HUES48 (cell line): Measurements from ENCODE around the gene PHF13.
"Not testable (repeated sequence)": the region's sequence is repeated elsewhere in the genome, so short reads cannot be mapped to it uniquely, and the experiment has no call there.

Experiments used
- H3K27ac ChIP-seq: one replicate; pipeline ENCODE4 v1.7.0; 2013; ENCODE audit warnings: low read depth, low read length, inconsistent platforms
- H3K27me3 ChIP-seq: 2 replicates; pipeline ENCODE4 v1.6.1; 2013; ENCODE audit warnings: mild to moderate bottlenecking, low read length; ENCODE audit not compliant: control insufficient read depth, insufficient read depth
- H3K36me3 ChIP-seq: 2 replicates; pipeline ENCODE4 v1.6.1; 2013; ENCODE audit warnings: low read length; ENCODE audit not compliant: control insufficient read depth, insufficient read depth
- H3K4me1 ChIP-seq: 2 replicates; pipeline ENCODE4 v1.6.1; 2013; ENCODE audit warnings: mild to moderate bottlenecking, low read length; ENCODE audit not compliant: control insufficient read depth, insufficient read depth
- H3K4me3 ChIP-seq: 2 replicates; pipeline ENCODE4 v1.5.1; 2013; ENCODE audit warnings: mild to moderate bottlenecking, low read depth, low read length
- H3K9ac ChIP-seq: 2 replicates; pipeline ENCODE4 v1.6.1; 2013; ENCODE audit warnings: mild to moderate bottlenecking, low read depth, low read length, moderate library complexity
- H3K9me3 ChIP-seq: 2 replicates; pipeline ENCODE4 v1.6.1; 2013; ENCODE audit warnings: low read length; ENCODE audit not compliant: control insufficient read depth, insufficient read depth

The PHF13 gene

DNA sequence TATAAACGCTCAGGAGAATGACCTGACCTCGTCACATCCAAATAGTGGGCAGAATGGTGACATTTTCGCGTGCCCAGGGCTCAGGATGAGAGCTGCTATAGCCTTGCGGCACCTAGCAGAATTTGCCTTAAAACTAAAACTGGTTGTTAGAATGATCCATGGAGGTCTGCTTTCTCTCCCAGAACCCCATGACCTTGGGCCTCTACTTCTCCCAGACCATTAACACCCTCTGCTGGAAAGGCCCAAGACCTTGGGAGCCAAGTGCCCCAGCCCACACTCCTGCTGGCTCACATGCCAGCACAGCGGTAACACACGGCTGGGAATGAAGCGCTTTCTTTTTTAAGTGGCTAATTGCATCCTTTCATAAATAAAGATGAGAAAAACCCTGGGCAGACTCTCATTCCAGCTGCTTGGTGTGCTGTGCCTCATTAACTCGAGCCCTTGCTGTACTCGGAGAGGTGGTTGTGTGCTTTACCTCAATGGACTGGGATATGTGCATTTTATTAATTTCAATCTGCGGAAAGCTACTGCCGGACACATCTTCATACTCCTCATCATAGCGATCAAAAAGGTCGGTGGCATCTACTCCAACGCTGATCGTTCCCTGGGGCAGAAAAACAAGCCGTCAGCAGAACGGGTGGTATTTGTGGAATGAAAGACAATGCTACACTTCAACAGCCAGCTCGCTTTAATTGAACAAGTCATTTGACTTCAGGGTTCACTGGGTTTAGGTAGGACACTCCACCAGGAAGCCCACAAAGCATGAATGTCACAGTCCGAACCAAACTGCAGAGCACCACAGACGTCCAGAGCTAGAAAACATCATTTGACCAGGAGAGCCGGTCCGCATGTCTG lies 40.1 kb downstream of the PHF13 start:
- Histone ChIP-seq H3K27ac (no peak overlapping the region), H3K9me3 (no peaks in the 10 kb centered on the region), H3K4me3 (no peak overlapping the region), H3K27me3 (no peaks in the 10 kb centered on the region), H3K9ac (no peak overlapping the region), H3K36me3 (peaks cover 58% of the 10 kb centered on the region), H3K4me1 (no peaks in the 10 kb centered on the region)

DNA sequence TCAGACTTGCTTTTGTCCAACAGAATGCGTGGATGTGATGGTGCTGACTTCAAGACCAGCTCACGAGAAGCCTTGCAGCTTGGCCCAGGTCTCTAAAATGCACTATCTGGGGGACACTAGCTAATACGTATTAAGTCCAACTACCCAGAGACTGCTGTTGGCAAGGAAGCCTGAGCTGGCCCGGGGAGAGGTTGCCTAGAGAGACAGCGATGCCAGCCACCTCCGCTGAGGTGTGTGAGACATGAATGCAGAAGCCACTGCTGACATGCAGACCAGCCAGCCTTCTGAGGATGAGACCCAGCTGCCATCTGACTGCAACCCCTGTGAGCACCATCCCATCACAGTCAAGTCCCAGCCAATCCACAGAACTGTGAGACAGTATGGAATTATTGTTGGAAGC lies 43.6 kb downstream of the PHF13 start:
- Histone ChIP-seq H3K4me3 (no peak overlapping the region), H3K27ac (no peak overlapping the region), H3K9me3 (no peaks in the 10 kb centered on the region), H3K4me1 (no peaks in the 10 kb centered on the region), H3K9ac (no peak overlapping the region), H3K27me3 (no peaks in the 10 kb centered on the region), H3K36me3 (peaks cover 42% of the 10 kb centered on the region)

DNA sequence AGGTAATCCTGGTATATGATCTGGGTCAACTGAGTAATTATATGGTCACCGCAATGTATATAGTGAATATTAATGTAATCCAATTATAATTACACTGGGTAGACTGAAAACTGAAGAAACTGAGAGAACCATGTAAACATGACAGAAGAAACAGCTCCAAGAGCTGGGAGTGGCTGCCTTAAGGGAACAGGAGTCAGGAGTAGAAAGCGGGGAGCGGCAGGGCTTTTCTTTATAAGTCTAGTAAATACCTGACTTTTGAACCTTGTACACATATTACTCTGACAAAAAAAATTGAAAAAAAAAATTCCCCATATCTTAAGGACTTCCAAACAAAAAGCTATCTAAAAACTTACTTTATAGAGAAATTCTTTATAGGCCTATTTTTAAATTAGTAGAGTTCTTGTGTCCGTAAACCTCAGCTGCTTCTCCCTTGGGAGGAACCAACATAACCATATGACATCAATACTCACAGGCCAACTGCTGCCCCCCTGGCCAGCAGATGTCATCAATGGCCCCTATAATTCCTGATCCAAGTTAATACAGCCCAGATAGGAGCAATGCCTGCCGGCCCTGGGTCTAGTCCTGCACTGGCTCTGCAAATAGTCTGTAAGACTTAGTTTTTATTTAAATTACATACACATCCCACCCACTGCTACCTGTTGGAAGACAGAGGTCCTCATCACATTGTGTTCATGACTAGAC lies 45.0 kb downstream of the PHF13 start:
- no peak overlapping the region for H3K9ac ChIP-seq
- no peaks in the 10 kb centered on the region for H3K4me1 ChIP-seq
- no peak overlapping the region for H3K27ac ChIP-seq
- H3K27me3 ChIP-seq = no peaks in the 10 kb centered on the region
- no peaks in the 10 kb centered on the region for H3K9me3 ChIP-seq
- no peak overlapping the region for H3K4me3 ChIP-seq
- H3K36me3 ChIP-seq = peaks cover 32% of the 10 kb centered on the region

DNA sequence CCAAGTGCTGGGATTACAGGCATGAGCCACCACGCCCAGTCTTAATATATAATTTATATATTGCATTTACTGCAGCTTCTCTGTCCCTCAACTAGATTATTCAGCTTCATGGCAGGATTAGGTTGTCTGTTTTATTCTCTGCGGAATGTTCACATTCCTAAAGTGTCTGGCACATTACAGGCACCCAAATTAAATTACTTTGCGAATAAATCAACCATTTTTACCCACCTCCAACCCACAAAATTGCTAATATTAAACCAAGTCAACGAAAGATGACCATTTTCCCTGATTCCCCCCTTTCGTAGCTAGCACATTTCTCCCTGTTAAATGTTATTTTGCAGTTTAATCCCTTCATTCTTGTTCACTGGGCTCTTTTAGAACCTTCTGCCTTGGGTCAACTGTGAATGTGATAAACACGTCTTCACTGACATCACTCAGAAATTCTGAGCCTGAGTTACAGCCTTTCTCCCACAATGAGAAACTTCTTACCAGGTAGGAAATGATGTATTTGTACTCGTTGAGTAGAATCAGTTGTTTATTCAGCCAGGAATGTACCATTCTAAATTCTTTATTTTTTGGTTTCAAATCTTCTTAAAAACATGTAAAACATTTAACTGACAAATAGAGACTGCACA lies 47.0 kb downstream of the PHF13 start:
- H3K36me3 ChIP-seq = peaks cover 28% of the 10 kb centered on the region
- H3K9ac ChIP-seq = no peak overlapping the region
- H3K27me3 ChIP-seq = no peaks in the 10 kb centered on the region
- H3K27ac ChIP-seq = no peak overlapping the region
- no peaks in the 10 kb centered on the region for H3K9me3 ChIP-seq
- H3K4me3 ChIP-seq = no peak overlapping the region
- H3K4me1 ChIP-seq = no peaks in the 10 kb centered on the region

DNA sequence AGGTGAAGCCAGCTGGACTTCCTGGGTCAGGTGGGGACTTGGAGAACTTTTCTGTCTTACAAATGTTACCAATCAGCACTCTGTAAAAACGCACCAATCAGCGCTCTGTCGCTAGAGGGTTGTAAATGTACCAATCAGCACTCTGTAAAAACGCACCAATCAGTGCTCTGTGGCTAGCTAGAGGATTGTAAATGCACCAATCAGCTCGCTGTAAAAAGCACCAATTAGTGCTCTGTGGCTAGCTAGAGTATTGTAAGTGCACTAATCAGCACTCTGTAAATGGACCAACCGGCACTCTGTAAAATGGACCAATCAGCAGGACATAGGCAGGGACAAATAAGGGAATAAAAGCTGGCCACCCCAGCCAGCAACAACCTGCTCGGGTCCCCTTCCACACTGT lies 48.9 kb downstream of the PHF13 start:
- not testable (repeated sequence) for H3K27ac ChIP-seq, H3K27me3 ChIP-seq, H3K9ac ChIP-seq, H3K9me3 ChIP-seq, H3K4me1 ChIP-seq, H3K4me3 ChIP-seq
- H3K36me3 ChIP-seq = peaks cover 41% of the 10 kb centered on the region

DNA sequence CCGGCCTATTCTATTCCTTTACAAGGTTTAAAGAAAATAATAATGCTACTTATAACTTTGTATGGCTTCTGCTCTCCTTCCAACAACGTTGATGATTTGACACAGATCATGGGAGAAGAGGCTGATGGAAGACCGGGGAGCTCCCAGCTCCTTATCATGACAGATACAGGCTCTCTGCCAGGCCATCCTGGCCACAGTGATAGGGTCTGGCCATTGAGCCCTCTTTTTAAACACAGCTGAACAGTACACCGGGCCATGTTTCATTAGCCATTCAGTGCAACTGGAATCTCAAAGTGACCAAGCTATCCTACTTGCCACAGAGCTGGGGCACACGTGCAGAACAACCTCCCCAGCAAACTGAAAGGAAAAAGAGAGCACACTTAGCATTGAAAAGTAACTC lies 53.2 kb downstream of the PHF13 start:
- no peaks in the 10 kb centered on the region for H3K9me3 ChIP-seq
- H3K4me1 ChIP-seq = no peaks in the 10 kb centered on the region
- H3K27me3 ChIP-seq = no peaks in the 10 kb centered on the region
- no peak overlapping the region for H3K27ac ChIP-seq
- no peak overlapping the region for H3K9ac ChIP-seq
- peaks cover 46% of the 10 kb centered on the region for H3K36me3 ChIP-seq
- no peak overlapping the region for H3K4me3 ChIP-seq

DNA sequence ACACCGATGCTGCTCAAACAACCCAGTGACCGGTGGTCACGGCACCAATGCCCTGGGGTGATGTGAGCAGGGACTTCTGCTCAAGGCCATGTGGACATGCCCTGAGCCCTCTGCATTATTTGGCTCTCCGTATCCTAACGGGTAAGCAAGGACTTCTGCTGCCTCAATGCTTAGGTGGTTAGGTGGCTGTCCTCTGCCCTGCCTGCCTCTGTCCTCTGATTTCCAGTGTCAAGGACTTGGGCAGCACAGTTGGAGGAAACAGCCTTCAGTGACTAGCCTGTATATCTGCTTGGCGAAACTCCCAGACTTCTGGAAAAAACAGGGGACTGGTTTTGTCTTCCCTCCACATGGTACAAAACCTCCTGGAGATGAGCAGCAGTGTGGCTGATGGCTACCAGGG lies 53.6 kb downstream of the PHF13 start:
- H3K36me3 ChIP-seq = peaks cover 46% of the 10 kb centered on the region

DNA sequence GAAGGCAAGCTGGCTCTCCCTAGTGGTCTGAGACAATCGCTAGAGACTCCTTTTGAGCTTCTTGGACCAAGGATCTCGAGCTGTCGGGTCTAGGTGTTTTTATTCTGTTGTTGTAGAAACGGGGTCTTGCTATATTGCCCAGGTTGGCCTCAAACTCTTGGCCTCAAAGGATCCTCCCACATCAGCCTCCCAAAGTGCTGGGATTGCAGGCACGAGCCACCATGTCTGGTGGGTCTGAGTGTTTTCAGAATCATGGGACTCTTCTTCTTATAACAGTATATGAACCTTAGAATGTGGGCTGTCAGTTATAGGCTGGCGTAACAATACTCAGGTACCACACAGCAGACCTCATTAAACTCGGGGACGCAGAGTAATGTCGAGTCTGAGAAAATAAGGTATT lies 55.0 kb downstream of the PHF13 start:
- Histone ChIP-seq H3K9ac (no peak overlapping the region), H3K27me3 (no peaks in the 10 kb centered on the region), H3K4me1 (no peaks in the 10 kb centered on the region), H3K4me3 (no peak overlapping the region), H3K9me3 (no peaks in the 10 kb centered on the region), H3K27ac (no peak overlapping the region), H3K36me3 (peaks cover 53% of the 10 kb centered on the region)

More for the DNA sequence above, 53.6 kb downstream of the PHF13 start:
- no peaks in the 10 kb centered on the region for H3K4me1 ChIP-seq
- no peaks in the 10 kb centered on the region for H3K27me3 ChIP-seq
- H3K27ac ChIP-seq = no peak overlapping the region
- H3K4me3 ChIP-seq = no peak overlapping the region
- H3K9ac ChIP-seq = no peak overlapping the region
- no peaks in the 10 kb centered on the region for H3K9me3 ChIP-seq

DNA sequence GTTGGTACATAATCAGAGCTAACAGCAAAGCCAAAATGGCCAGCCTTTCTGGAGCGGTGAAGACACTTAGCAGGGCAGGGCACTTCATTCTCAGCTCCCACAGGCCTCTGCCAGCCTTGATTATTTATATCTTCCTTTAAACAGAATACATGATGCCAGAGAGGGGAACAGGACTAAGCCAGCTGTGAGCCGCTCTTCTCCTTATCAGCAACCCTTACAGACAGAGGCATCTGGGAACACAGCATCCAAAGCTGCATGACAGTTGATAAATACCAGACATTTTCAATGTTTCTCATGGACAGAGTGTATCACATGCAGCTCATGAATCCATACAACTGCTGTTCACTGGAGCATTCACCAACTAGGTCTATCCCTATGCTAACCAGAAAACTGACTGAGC lies 59.0 kb downstream of the PHF13 start:
- Histone ChIP-seq H3K36me3 (peaks cover 62% of the 10 kb centered on the region), H3K9me3 (no peaks in the 10 kb centered on the region), H3K27ac (no peak overlapping the region)

More for the DNA sequence above, 59.0 kb downstream of the PHF13 start:
- Histone ChIP-seq H3K4me1 (no peaks in the 10 kb centered on the region), H3K27me3 (no peaks in the 10 kb centered on the region), H3K9ac (no peak overlapping the region), H3K4me3 (no peak overlapping the region)
